A673 (cell line): Measurements from ENCODE around the gene CLEC16A. TPM values are rescaled to one million over a fixed set of nuclear protein-coding genes. Genes with fewer than 3 reads are reported as not detected.

Experiments used
- BruUV-seq: library from RNA; stranded (reverse); fragments of 400-500 nt; replicated peaks from 2 replicates; lab custom pipeline; 2021; lab: Mats Ljungman, UMichigan
- CTCF ChIA-PET: fragments of 300-600 bp; sonication (Branson Sonifier 250); formaldehyde crosslinking; loops from one replicate; lab custom pipeline; 2022; ENCODE audit warnings: antibody characterized with exemption; lab: Charles Lee
- POLR2A ChIA-PET: fragments of 300-600 bp; sonication (Branson Sonifier 250); formaldehyde crosslinking; loops from one replicate; lab custom pipeline; 2022; ENCODE audit warnings: antibody characterized with exemption; ENCODE audit not compliant: low non-redundant PET; lab: Charles Lee
- DNase-seq: peaks from one replicate; pipeline ENCODE4 v3.0.0-alpha.2; 2015; ENCODE audit warnings: low spot score
- H3K27ac ChIP-seq: fragments of 200-600 bp; sonication (generic); 2 replicates; pipeline ENCODE4 v1.5.1; 2016; ENCODE audit warnings: mixed run types, low read depth, mild to moderate bottlenecking, mixed read lengths, antibody characterized with exemption, low read length; ENCODE audit not compliant: poor library complexity, severe bottlenecking
- H3K27me3 ChIP-seq: fragments of 200-600 bp; sonication (generic); replicated peaks from 2 replicates; pipeline ENCODE4 v1.6.1; 2017; ENCODE audit warnings: mixed run types, low read depth, mild to moderate bottlenecking, mixed read lengths, antibody characterized with exemption, low read length; ENCODE audit not compliant: insufficient read depth, poor library complexity
- H3K36me3 ChIP-seq: fragments of 200-600 bp; sonication (generic); 2 replicates; pipeline ENCODE4 v1.6.1; 2016; ENCODE audit warnings: mixed run types, mild to moderate bottlenecking, mixed read lengths, antibody characterized with exemption, low read length; ENCODE audit not compliant: insufficient read depth, poor library complexity, severe bottlenecking
- H3K4me1 ChIP-seq: fragments of 200-600 bp; sonication (generic); 2 replicates; pipeline ENCODE4 v1.6.1; 2017; ENCODE audit warnings: mixed run types, mild to moderate bottlenecking, mixed read lengths, antibody characterized with exemption, low read length; ENCODE audit not compliant: insufficient read depth, poor library complexity, severe bottlenecking
- H3K4me3 ChIP-seq: fragments of 200-600 bp; sonication (generic); 2 replicates; pipeline ENCODE4 v1.5.1; 2016; ENCODE audit warnings: low read depth, mixed run types, mild to moderate bottlenecking, mixed read lengths, low read length; ENCODE audit not compliant: poor library complexity, severe bottlenecking
- H3K9me3 ChIP-seq: fragments of 200-600 bp; sonication (generic); 2 replicates; pipeline ENCODE4 v1.6.1; 2016; ENCODE audit warnings: mixed run types, low read depth, mild to moderate bottlenecking, mixed read lengths, antibody characterized with exemption, low read length; ENCODE audit not compliant: poor library complexity, severe bottlenecking
- EZH2 ChIP-seq: fragments of 200-600 bp; sonication (generic); IDR thresholded peaks from 2 replicates; pipeline ENCODE4 v1.6.1; 2017; ENCODE audit warnings: borderline replicate concordance, low read depth, mild to moderate bottlenecking, mixed read lengths, antibody characterized with exemption, low read length; ENCODE audit not compliant: poor library complexity, severe bottlenecking
- intact Hi-C: fragments of 100-400 bp; cut with micrococcal nuclease; formaldehyde crosslinking; loops from one replicate; pipeline ENCODE4 v1.10.0; 2022; ENCODE audit not compliant: unreplicated experiment
- total RNA-seq: library from RNA; stranded (reverse); gene quantifications from 2 replicates; pipeline ENCODE4 v1.2.3, GENCODE V29; 2021
- TF ChIP-seq, protein P1 (sequence below): fragments of 300-800, 200-600 bp; sonication (generic); conservative IDR thresholded peaks from 2 replicates; pipeline ENCODE4 v1.5.1; 2017; ENCODE audit warnings: low read depth, mild to moderate bottlenecking, antibody characterized with exemption, low read length, moderate library complexity, mixed read lengths

CLEC16A gene
- total RNA-seq, 1 experiment from 2014 or later: 23.4 TPM

- Histone ChIP-seq H3K9me3 (no peaks in the 10 kb centered on the region), H3K27me3 (no peaks in the 10 kb centered on the region), H3K4me3 (no peak overlapping the region), H3K4me1 (peaks cover 26% of the 10 kb centered on the region), H3K27ac (no peak overlapping the region), H3K36me3 (no peaks in the 10 kb centered on the region)
- TF ChIP-seq, protein P1, sequence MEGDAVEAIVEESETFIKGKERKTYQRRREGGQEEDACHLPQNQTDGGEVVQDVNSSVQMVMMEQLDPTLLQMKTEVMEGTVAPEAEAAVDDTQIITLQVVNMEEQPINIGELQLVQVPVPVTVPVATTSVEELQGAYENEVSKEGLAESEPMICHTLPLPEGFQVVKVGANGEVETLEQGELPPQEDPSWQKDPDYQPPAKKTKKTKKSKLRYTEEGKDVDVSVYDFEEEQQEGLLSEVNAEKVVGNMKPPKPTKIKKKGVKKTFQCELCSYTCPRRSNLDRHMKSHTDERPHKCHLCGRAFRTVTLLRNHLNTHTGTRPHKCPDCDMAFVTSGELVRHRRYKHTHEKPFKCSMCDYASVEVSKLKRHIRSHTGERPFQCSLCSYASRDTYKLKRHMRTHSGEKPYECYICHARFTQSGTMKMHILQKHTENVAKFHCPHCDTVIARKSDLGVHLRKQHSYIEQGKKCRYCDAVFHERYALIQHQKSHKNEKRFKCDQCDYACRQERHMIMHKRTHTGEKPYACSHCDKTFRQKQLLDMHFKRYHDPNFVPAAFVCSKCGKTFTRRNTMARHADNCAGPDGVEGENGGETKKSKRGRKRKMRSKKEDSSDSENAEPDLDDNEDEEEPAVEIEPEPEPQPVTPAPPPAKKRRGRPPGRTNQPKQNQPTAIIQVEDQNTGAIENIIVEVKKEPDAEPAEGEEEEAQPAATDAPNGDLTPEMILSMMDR: no peak
- TF ChIP-seq EZH2: no peak
- ChIA-PET CTCF (no interaction called here), POLR2A (no interaction called here)
- BruUV-seq: no TSS peak
- intact Hi-C loops: no loop called here
- no peak for DNase-seq
Measured at GRCh38 chr16:11150190-11150589, 205.8 kb downstream of the CLEC16A start.

DNA sequence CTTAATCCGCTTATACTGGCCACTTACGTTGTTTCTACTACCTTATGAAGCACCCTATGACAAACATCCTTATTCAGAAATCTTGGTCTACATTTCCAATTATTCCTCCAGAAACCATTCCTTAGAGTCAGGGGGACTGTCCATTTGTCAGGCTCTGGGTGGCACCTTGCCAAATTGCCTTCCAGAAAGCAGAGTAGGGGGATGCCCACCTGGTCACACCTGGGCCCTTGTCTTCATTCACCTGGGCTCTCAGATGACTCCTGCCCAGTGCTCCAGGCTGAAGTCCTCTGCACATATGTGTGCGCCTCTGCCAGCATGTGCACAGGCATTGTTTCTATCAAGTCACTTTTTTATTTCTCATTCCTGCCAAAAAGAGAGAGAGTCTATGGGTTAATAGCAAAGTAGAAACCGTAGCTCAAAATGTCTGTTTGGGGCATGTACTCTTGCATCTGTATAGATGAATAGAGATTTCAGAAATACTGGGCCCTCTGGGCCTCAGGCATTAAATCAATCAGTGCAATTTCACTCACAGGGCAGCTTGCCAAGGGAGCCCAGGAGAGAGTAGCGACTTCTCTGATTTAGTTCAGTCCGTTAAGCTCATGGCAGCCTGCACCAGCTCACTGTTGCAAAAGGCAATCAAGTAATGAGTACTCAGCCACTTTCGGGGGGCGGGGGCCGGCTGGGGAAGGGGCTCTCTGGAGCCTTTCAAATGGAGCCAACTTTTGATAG is 207.0 kb downstream of the CLEC16A start:
- TF ChIP-seq, protein P1: no peak
- TF ChIP-seq EZH2: no peak
- CTCF ChIA-PET: interaction anchor here (0.6 kb wide), 1 partner anchor 77 kb away, joined by 3 read pairs; no protein-coding TSS in a partner anchor
- peak; percentile 82 for DNase-seq
- H3K36me3 ChIP-seq: no peaks in the 10 kb centered on the region
- POLR2A ChIA-PET: no interaction called here
- H3K27me3 ChIP-seq: no peaks in the 10 kb centered on the region
- intact Hi-C loops: no loop called here
- H3K4me1 ChIP-seq: peaks cover 26% of the 10 kb centered on the region
- H3K9me3 ChIP-seq: no peaks in the 10 kb centered on the region
- peak overlapping the region; percentile 11 for H3K27ac ChIP-seq
- no TSS peak for BruUV-seq
- no peak overlapping the region for H3K4me3 ChIP-seq

DNA sequence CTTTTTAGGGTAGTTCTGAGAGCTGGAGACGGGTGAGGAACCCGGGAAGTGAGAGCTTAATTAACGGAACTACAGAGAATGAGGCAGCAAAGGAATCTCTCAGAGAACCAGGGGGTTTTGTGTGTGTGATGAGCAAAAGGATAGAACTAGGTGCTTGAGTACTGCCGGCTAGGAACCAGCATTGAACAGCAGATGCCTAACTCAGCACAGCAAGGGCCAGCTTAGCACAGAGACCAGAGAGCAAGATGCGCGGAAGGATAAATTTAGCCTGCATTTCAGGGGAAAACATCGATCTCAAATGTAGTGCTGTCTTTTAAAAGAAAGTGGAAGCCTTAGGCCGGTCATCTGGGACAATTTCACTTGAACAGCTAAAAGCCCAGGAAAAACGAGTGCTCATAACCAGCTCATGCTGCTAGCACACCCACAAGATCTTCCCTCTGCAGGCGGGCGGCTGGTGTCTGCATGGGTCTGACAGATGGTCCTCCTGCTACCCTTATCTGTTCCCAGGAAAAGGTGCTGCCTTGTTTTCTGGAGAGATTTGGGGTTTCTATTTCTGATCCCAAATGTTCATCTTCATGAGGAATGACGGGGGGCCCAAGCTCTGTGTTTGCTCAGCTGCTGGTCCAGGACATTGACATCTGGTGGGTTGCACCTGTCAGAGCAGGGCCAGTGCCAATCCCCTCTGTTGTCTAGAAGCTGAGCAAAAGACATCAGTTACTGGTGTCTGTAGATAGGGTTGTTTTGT is 207.7 kb downstream of the CLEC16A start:
- H3K36me3 ChIP-seq: no peaks in the 10 kb centered on the region
- no TSS peak for BruUV-seq
- peak overlapping the region; percentile 11 for H3K27ac ChIP-seq
- POLR2A ChIA-PET: interaction anchor here (0.9 kb wide), 1 partner anchor 15 kb away, joined by 4 read pairs; no protein-coding TSS in a partner anchor
- DNase-seq: no peak
- H3K4me3 ChIP-seq: no peak overlapping the region
- H3K27me3 ChIP-seq: no peaks in the 10 kb centered on the region
- intact Hi-C loops: no loop called here
- H3K4me1 ChIP-seq: peaks cover 26% of the 10 kb centered on the region
- CTCF ChIA-PET: interaction anchor here (0.6 kb wide), 1 partner anchor 76 kb away, joined by 3 read pairs; no protein-coding TSS in a partner anchor
- H3K9me3 ChIP-seq: no peaks in the 10 kb centered on the region
- no peak for TF ChIP-seq EZH2
- TF ChIP-seq, protein P1: no peak
